Activated CD4-positive, alpha-beta T cell treated with anti-CD3 and anti-CD28 coated beads, Interleukin-2, amount 10 ng/mL, durations not matched to agents 24 days and 14 days (primary cell): ENCODE results near the gene PLCG1. TPM values are rescaled to one million over a fixed set of nuclear protein-coding genes. Genes with fewer than 3 reads are reported as not detected.

Experiments used
- DNase-seq: peaks from one replicate; pipeline ENCODE4 v3.0.0; 2022
- H3K27ac Mint-ChIP-seq: one replicate; pipeline ENCODE4 v1.8.0; 2022; ENCODE audit warnings: mild to moderate bottlenecking, mixed read lengths
- H3K27me3 Mint-ChIP-seq: one replicate; pipeline ENCODE4 v1.8.0; 2022; ENCODE audit warnings: mixed read lengths
- H3K36me3 Mint-ChIP-seq: one replicate; pipeline ENCODE4 v1.8.0; 2022; ENCODE audit warnings: low read depth, mild to moderate bottlenecking, mixed read lengths
- H3K4me1 Mint-ChIP-seq: one replicate; pipeline ENCODE4 v1.8.0; 2021; ENCODE audit warnings: mixed read lengths
- H3K4me3 Mint-ChIP-seq: one replicate; pipeline ENCODE4 v1.8.0; 2022; ENCODE audit warnings: mild to moderate bottlenecking, moderate library complexity, mixed read lengths
- H3K9me3 Mint-ChIP-seq: one replicate; pipeline ENCODE4 v1.8.0; 2021; ENCODE audit warnings: mixed read lengths
- intact Hi-C: fragments of 100-400 bp; cut with micrococcal nuclease; formaldehyde crosslinking; loops from one replicate; pipeline ENCODE4 v1.15.1; 2023
- total RNA-seq: library from RNA; stranded (reverse); gene quantifications from 2 replicates; pipeline ENCODE4 v1.2.3, GENCODE V29; 2022

Gene PLCG1
- total RNA-seq, 1 donor from 2014 or later = 255 TPM

GRCh38 chr20:41142919-41143318 lies 5.6 kb downstream of the PLCG1 start:
- Mint-ChIP-seq H3K4me1 (peaks cover 83% of the 10 kb centered on the region), H3K4me3 (peak overlapping the region; percentile 96), H3K27me3 (no peaks in the 10 kb centered on the region), H3K36me3 (peaks cover 56% of the 10 kb centered on the region), H3K9me3 (peaks cover 4% of the 10 kb centered on the region), H3K27ac (peak overlapping the region; percentile 95)
- peak; percentile 86 for DNase-seq
- intact Hi-C loops = no loop called here

- peak overlapping the region; percentile 95 for H3K27ac Mint-ChIP-seq
- H3K27me3 Mint-ChIP-seq = no peaks in the 10 kb centered on the region
- H3K9me3 Mint-ChIP-seq = peaks cover 4% of the 10 kb centered on the region
- peak overlapping the region; percentile 96 for H3K4me3 Mint-ChIP-seq
- peaks cover 58% of the 10 kb centered on the region for H3K36me3 Mint-ChIP-seq
- intact Hi-C loops = no loop called here
- H3K4me1 Mint-ChIP-seq = peaks cover 88% of the 10 kb centered on the region
- no peak for DNase-seq
Observed at GRCh38 chr20:41143354-41143753, 6.0 kb downstream of the PLCG1 start.

GRCh38 chr20:41145317-41145716 lies 8.0 kb downstream of the PLCG1 start:
- peaks cover 4% of the 10 kb centered on the region for H3K9me3 Mint-ChIP-seq
- no peaks in the 10 kb centered on the region for H3K27me3 Mint-ChIP-seq
- no peak for DNase-seq
- intact Hi-C loops = no loop called here
- peak overlapping the region; percentile 59 for H3K4me3 Mint-ChIP-seq
- peak overlapping the region; percentile 63 for H3K27ac Mint-ChIP-seq
- H3K4me1 Mint-ChIP-seq = peaks cover 92% of the 10 kb centered on the region
- H3K36me3 Mint-ChIP-seq = peaks cover 47% of the 10 kb centered on the region

GRCh38 chr20:41145821-41146620 lies 8.7 kb downstream of the PLCG1 start:
- H3K4me3 Mint-ChIP-seq = peak overlapping the region; percentile 59

GRCh38 chr20:41147767-41148191 lies 10.4 kb downstream of the PLCG1 start:
- Mint-ChIP-seq H3K27me3 (no peaks in the 10 kb centered on the region), H3K4me3 (peak overlapping the region; percentile 47), H3K27ac (peak overlapping the region; percentile 48), H3K9me3 (peaks cover 4% of the 10 kb centered on the region), H3K36me3 (peaks cover 50% of the 10 kb centered on the region), H3K4me1 (peaks cover 90% of the 10 kb centered on the region)
- intact Hi-C loops = no loop called here
- DNase-seq = no peak

More at GRCh38 chr20:41145821-41146620, 8.7 kb downstream of the PLCG1 start:
- Mint-ChIP-seq H3K27me3 (no peaks in the 10 kb centered on the region), H3K4me1 (peaks cover 91% of the 10 kb centered on the region), H3K9me3 (peaks cover 4% of the 10 kb centered on the region), H3K36me3 (peaks cover 45% of the 10 kb centered on the region), H3K27ac (peak overlapping the region; percentile 68)
- no peak for DNase-seq
- intact Hi-C loops = no loop called here

- no peaks in the 10 kb centered on the region for H3K27me3 Mint-ChIP-seq
- H3K4me3 Mint-ChIP-seq = peak overlapping the region; percentile 40
- DNase-seq = no peak
- H3K36me3 Mint-ChIP-seq = peaks cover 51% of the 10 kb centered on the region
- H3K4me1 Mint-ChIP-seq = peaks cover 86% of the 10 kb centered on the region
- intact Hi-C loops = loop anchor here (1.0 kb wide), 1 partner anchor 10 kb away; no protein-coding TSS in a partner anchor
- peak overlapping the region; percentile 84 for H3K27ac Mint-ChIP-seq
- peaks cover 4% of the 10 kb centered on the region for H3K9me3 Mint-ChIP-seq
Observed at GRCh38 chr20:41148942-41149341, 11.6 kb downstream of the PLCG1 start.

- H3K36me3 Mint-ChIP-seq = peaks cover 47% of the 10 kb centered on the region
- H3K9me3 Mint-ChIP-seq = peaks cover 4% of the 10 kb centered on the region
- H3K27me3 Mint-ChIP-seq = no peaks in the 10 kb centered on the region
- intact Hi-C loops = no loop called here
- H3K4me1 Mint-ChIP-seq = peaks cover 87% of the 10 kb centered on the region
- peak; percentile 82 for DNase-seq
- peak overlapping the region; percentile 76 for H3K4me3 Mint-ChIP-seq
- H3K27ac Mint-ChIP-seq = peak overlapping the region; percentile 94
Observed at GRCh38 chr20:41150664-41151063, 13.3 kb downstream of the PLCG1 start.

- H3K36me3 Mint-ChIP-seq = peaks cover 45% of the 10 kb centered on the region
- intact Hi-C loops = no loop called here
- peaks cover 86% of the 10 kb centered on the region for H3K4me1 Mint-ChIP-seq
- no peaks in the 10 kb centered on the region for H3K27me3 Mint-ChIP-seq
- DNase-seq = no peak
- H3K27ac Mint-ChIP-seq = peak overlapping the region; percentile 94
- H3K9me3 Mint-ChIP-seq = peaks cover 4% of the 10 kb centered on the region
- peak overlapping the region; percentile 76 for H3K4me3 Mint-ChIP-seq
Observed at GRCh38 chr20:41151134-41151869, 14.0 kb downstream of the PLCG1 start.

GRCh38 chr20:41152108-41152757 lies 14.9 kb downstream of the PLCG1 start:
- peaks cover 2% of the 10 kb centered on the region for H3K27me3 Mint-ChIP-seq
- peaks cover 86% of the 10 kb centered on the region for H3K4me1 Mint-ChIP-seq
- DNase-seq = no peak
- intact Hi-C loops = no loop called here
- peak overlapping the region; percentile 79 for H3K27ac Mint-ChIP-seq
- H3K9me3 Mint-ChIP-seq = no peaks in the 10 kb centered on the region
- peak overlapping the region; percentile 68 for H3K4me3 Mint-ChIP-seq
- H3K36me3 Mint-ChIP-seq = peaks cover 39% of the 10 kb centered on the region

- no peaks in the 10 kb centered on the region for H3K9me3 Mint-ChIP-seq
- H3K4me3 Mint-ChIP-seq = peak overlapping the region; percentile 83
- H3K27me3 Mint-ChIP-seq = peaks cover 2% of the 10 kb centered on the region
- DNase-seq = no peak
- peak overlapping the region; percentile 97 for H3K27ac Mint-ChIP-seq
- intact Hi-C loops = loop anchor here (5.0 kb wide), 1 partner anchor 278 kb away; no protein-coding TSS in a partner anchor
- peaks cover 30% of the 10 kb centered on the region for H3K36me3 Mint-ChIP-seq
- H3K4me1 Mint-ChIP-seq = peaks cover 89% of the 10 kb centered on the region
Observed at GRCh38 chr20:41154436-41155176, 17.3 kb downstream of the PLCG1 start.

- DNase-seq = no peak
- intact Hi-C loops = loop anchor here (5.0 kb wide), 1 partner anchor 277 kb away; no protein-coding TSS in a partner anchor
- peaks cover 90% of the 10 kb centered on the region for H3K4me1 Mint-ChIP-seq
- peaks cover 2% of the 10 kb centered on the region for H3K27me3 Mint-ChIP-seq
- peak overlapping the region; percentile 97 for H3K27ac Mint-ChIP-seq
- no peaks in the 10 kb centered on the region for H3K9me3 Mint-ChIP-seq
- peak overlapping the region; percentile 83 for H3K4me3 Mint-ChIP-seq
- peaks cover 35% of the 10 kb centered on the region for H3K36me3 Mint-ChIP-seq
Observed at GRCh38 chr20:41155261-41155660, 17.9 kb downstream of the PLCG1 start.

GRCh38 chr20:41158082-41158625 lies 20.8 kb downstream of the PLCG1 start:
- Mint-ChIP-seq H3K36me3 (peaks cover 43% of the 10 kb centered on the region), H3K4me1 (peaks cover 81% of the 10 kb centered on the region), H3K4me3 (peak overlapping the region; percentile 83), H3K9me3 (no peaks in the 10 kb centered on the region), H3K27ac (peak overlapping the region; percentile 97), H3K27me3 (peaks cover 2% of the 10 kb centered on the region)
- intact Hi-C loops = loop anchor here (5.0 kb wide), 1 partner anchor 274 kb away; no protein-coding TSS in a partner anchor
- DNase-seq = no peak

- Mint-ChIP-seq H3K36me3 (peaks cover 51% of the 10 kb centered on the region), H3K9me3 (no peaks in the 10 kb centered on the region), H3K27ac (peak overlapping the region; percentile 97), H3K4me1 (peaks cover 78% of the 10 kb centered on the region), H3K27me3 (peaks cover 2% of the 10 kb centered on the region), H3K4me3 (peak overlapping the region; percentile 25)
- intact Hi-C loops = loop anchor here (5.0 kb wide), 1 partner anchor 273 kb away; no protein-coding TSS in a partner anchor
- no peak for DNase-seq
Observed at GRCh38 chr20:41159547-41159946, 22.2 kb downstream of the PLCG1 start.
